LNCaP clone FGC (cell line): ENCODE results near the gene ETDA.
"Not testable (repeated sequence)": the region's sequence is repeated elsewhere in the genome, so short reads cannot be mapped to it uniquely, and the experiment has no call there.

Source experiments
- DNase-seq: peaks from one replicate; pipeline ENCODE4 v3.0.0-alpha.2; 2011; ENCODE audit warnings: low read depth
- H3K4me3 ChIP-seq: 2 replicates; pipeline ENCODE4 v1.5.1; 2011; ENCODE audit warnings: mild to moderate bottlenecking, low read depth, low read length, control low read depth
- CTCF ChIP-seq: IDR thresholded peaks from 2 replicates; pipeline ENCODE4 v1.5.1; 2012; ENCODE audit warnings: mild to moderate bottlenecking; ENCODE audit not compliant: control insufficient read depth, insufficient read depth; ENCODE audit errors: extremely low read depth

Gene ETDA

DNA sequence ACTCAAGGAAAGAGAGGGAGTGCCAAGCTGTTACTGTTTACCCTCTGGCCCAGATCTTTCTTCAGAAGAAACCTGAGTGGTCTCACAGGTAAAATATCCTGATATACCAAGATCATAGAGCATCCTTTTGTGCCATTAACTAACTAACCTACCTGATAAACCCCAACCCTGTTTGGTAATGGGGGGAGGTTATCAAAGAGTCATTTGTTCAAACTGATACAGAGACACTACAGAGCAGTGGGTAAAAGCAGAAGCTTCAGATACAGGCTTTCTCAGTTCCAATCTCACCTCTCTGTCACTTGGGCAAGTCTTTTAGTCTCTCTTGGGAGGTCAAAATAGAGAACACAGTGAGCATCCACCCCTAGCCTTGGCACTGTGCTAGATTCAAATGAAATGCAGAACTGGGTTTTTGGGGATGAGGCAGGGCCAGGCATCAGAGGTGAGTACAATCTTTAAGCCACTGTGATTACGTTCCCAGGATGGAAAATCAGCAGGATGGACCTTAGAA lies at the start of gene ETDA:
ETDA (plus strand) TSS at position 51 of the 508 bp plus-strand sequence. CDS start 1,216 bp downstream, outside the sequence.
- H3K4me3 ChIP-seq, DNase-seq: not testable (repeated sequence)

DNA sequence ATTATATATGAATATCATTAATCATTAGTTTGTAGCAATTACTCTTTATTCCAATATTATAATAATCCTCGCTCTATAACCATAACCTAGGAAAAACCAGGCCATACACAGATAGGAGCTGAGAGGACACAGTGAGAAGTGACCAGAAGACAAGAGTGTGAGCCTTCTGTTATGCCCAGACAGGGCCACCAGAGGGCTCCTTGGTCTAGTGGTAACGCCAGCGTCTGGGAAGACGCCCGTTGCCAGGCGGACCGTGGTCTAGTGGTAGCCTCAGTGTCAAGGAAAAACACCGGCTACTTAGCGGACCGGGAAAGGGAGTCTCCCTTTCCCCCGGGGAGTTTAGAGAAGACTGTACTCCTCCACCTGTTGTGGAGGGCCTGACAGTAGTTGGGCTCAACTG lies 45.4 kb upstream of the ETDA start:
- H3K4me3 ChIP-seq, DNase-seq: not testable (repeated sequence)
- TF ChIP-seq CTCF, result peak; percentile 38

GRCh38 chrX:135213200-135213844 lies 38.5 kb upstream of the ETDA start:
- TF ChIP-seq CTCF, result no peak
- DNase-seq, result no peak
- no peak overlapping the region for H3K4me3 ChIP-seq

- H3K4me3 ChIP-seq, DNase-seq: not testable (repeated sequence)
Measured at GRCh38 chrX:135245989-135246388, 5.9 kb upstream of the ETDA start.

- not testable (repeated sequence) for H3K4me3 ChIP-seq, DNase-seq
Measured at GRCh38 chrX:135256087-135256684, 4.3 kb downstream of the ETDA start.

GRCh38 chrX:135256923-135257322 lies 5.1 kb downstream of the ETDA start:
- no peak for DNase-seq
- TF ChIP-seq CTCF, result no peak
- H3K4me3 ChIP-seq, result no peak overlapping the region

DNA sequence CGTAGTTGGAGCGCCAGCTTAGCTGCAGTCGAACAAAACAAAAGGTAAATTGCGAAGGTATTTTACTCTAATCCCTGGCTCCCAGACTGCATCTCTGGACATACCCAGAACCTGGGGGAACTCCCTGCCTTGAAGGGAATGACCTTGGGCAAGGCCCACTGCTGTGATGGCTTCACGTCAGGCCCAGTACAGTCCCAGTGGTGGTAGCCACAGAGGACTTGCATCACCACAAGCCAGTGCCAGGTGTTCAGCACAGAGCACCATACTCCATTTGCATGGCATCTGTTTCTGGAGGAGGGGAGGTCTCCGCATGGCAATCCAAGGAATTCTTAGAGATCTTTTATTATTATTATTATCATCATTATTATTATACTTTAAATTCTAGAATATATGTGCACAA lies 5.6 kb downstream of the ETDA start:
- no peak for DNase-seq
- H3K4me3 ChIP-seq, result no peak overlapping the region
- TF ChIP-seq CTCF, result no peak

DNA sequence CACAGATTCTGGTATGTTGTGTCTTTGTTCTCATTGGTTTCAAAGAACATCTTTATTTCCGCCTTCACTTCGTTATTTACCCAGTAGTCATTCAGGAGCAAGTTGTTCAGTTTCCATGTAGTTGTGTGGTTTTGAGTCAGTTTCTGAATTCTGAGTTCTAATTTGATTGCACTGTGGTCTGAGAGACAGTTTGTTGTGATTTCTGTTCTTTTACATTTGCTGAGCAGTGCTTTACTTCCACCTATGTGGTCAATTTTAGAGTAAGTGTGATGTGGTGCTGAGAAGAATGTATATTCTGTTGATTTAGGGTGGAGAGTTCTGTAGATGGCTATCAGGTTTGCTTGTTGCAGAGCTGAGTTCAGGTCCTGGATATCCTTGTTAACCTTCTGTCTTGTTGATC lies 9.1 kb downstream of the ETDA start:
- DNase-seq, H3K4me3 ChIP-seq: not testable (repeated sequence)

DNA sequence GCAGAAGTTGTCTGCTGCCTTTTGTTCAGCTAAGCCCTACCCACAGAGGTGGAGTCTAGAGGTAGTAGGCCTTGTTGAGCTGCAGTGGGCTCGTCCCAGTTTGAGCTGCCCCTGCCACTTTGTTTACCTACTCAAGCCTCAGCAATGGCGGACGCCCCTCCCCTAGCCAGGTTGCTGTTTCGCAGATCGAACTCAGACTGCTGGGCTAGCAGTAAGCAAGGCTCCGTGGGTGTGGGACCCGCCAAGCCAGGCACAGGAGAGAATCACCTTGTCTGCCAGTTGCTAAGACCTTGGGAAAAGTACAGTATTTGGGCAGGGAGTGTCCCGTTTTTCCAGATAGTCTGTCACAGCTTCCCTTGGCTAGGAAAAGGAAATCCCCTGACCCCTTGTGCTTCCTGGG lies 11.5 kb downstream of the ETDA start:
- DNase-seq, H3K4me3 ChIP-seq: not testable (repeated sequence)

DNA sequence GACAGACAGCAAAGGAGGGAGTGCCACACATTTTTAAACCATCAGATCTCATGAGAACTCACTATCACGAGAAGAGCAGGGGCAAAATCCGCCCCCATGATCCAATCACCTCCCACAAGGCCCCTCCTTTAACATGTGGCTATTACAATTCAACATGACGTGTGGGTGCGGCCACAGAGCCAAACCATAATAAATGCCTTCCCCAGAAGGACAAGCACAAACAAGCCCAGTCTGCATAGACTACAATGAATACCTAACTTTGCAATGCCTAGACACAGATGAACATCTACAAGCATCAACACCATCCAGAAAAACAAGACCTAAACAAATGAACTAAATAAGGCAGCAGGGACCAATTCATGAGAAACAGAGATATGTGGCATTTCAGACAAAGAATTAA lies 12.3 kb downstream of the ETDA start:
- DNase-seq, result no peak
- TF ChIP-seq CTCF, result no peak
- no peak overlapping the region for H3K4me3 ChIP-seq
